GM19324 (cell line): ENCODE data around the gene CEP120.
"Not testable (repeated sequence)": the region's sequence is repeated elsewhere in the genome, so short reads cannot be mapped to it uniquely, and the experiment has no call there.

Source experiments
- ATAC-seq: cut with Tn5 transposase; IDR thresholded peaks from one replicate; pipeline ENCODE4 v1.9.1; 2021; ENCODE audit warnings: mild to moderate bottlenecking, moderate library complexity; ENCODE audit not compliant: unreplicated experiment, low FRiP score

CEP120 gene

GRCh38 chr5:123423278-123424149 is at the start of gene CEP120:
TSS of gene CEP120 (minus strand) at chr5:123423403. CDS start at chr5:123422998, 405 bp downstream.
- ATAC-seq, result peak; percentile 99

- no peak for ATAC-seq
These were observed 49.1 kb upstream of the CEP120 start for GRCh38 chr5:123472150-123472924.

GRCh38 chr5:123471385-123471784 is 48.2 kb upstream of the CEP120 start:
- no peak for ATAC-seq

GRCh38 chr5:123466839-123467238 is 43.6 kb upstream of the CEP120 start:
- not testable (repeated sequence) for ATAC-seq

GRCh38 chr5:123460296-123460729 is 37.1 kb upstream of the CEP120 start:
- no peak for ATAC-seq

- ATAC-seq, result not testable (repeated sequence)
These were observed 35.8 kb upstream of the CEP120 start for GRCh38 chr5:123458994-123459393.

- ATAC-seq, result no peak
These were observed 33.0 kb upstream of the CEP120 start for GRCh38 chr5:123456242-123456641.

GRCh38 chr5:123455640-123456039 is 32.4 kb upstream of the CEP120 start:
- ATAC-seq, result peak; percentile 90

- peak; percentile 25 for ATAC-seq
These were observed 31.9 kb upstream of the CEP120 start for GRCh38 chr5:123455095-123455494.

GRCh38 chr5:123454259-123454911 is 31.2 kb upstream of the CEP120 start:
- no peak for ATAC-seq

- no peak for ATAC-seq
These were observed 29.2 kb upstream of the CEP120 start for GRCh38 chr5:123452401-123452800.

- ATAC-seq, result no peak
These were observed 27.8 kb upstream of the CEP120 start for GRCh38 chr5:123451047-123451446.

- ATAC-seq, result no peak
These were observed 27.4 kb upstream of the CEP120 start for GRCh38 chr5:123450640-123451039.

GRCh38 chr5:123450114-123450513 is 26.9 kb upstream of the CEP120 start:
- ATAC-seq, result no peak

GRCh38 chr5:123449424-123449974 is 26.3 kb upstream of the CEP120 start:
- no peak for ATAC-seq

- ATAC-seq, result no peak
These were observed 25.5 kb upstream of the CEP120 start for GRCh38 chr5:123448743-123449142.

- ATAC-seq, result peak; percentile 81
These were observed 24.9 kb upstream of the CEP120 start for GRCh38 chr5:123448017-123448617.

- ATAC-seq, result no peak
These were observed 20.8 kb upstream of the CEP120 start for GRCh38 chr5:123444016-123444415.

GRCh38 chr5:123441408-123441807 is 18.2 kb upstream of the CEP120 start:
- ATAC-seq, result no peak
